BJ (cell line): Measurements from ENCODE around the gene MAFB. TPM values are rescaled to one million over a fixed set of nuclear protein-coding genes. Genes with fewer than 3 reads are reported as not detected.

ENCODE experiments used
- CTCF ChIA-PET: fragments of 350-600 bp; formaldehyde crosslinking; extraction: SDS; loops from one replicate; lab custom pipeline; 2021; ENCODE audit warnings: antibody characterized with exemption, inconsistent platforms; lab: Yijun Ruan, JAX
- POLR2A ChIA-PET: fragments of 300-600 bp; sonication (Branson Sonifier 250); formaldehyde crosslinking; extraction: SDS; loops from one replicate; lab custom pipeline; 2021; ENCODE audit warnings: antibody characterized with exemption; lab: Charles Lee
- DNase-seq: peaks from one replicate; pipeline ENCODE4 v3.0.0-alpha.2; 2011; ENCODE audit warnings: low read depth
- H3K27me3 ChIP-seq: 2 replicates; pipeline ENCODE4 v1.6.0; 2011; ENCODE audit warnings: low read length; ENCODE audit not compliant: control insufficient read depth, insufficient read depth
- H3K36me3 ChIP-seq: 2 replicates; pipeline ENCODE4 v1.5.1; 2011; ENCODE audit warnings: low read length; ENCODE audit not compliant: control insufficient read depth, insufficient read depth
- H3K4me3 ChIP-seq: 2 replicates; pipeline ENCODE4 v1.5.1; 2011; ENCODE audit warnings: low read depth, mild to moderate bottlenecking, control low read depth, low read length
- polyA plus RNA-seq: library from polyadenylated mRNA; depleted of rRNA; stranded (reverse); fragments of >200 nt; gene quantifications from 2 replicates; pipeline ENCODE4 v1.2.3, GENCODE V29; 2011
- TF ChIP-seq, protein P1 (sequence below): IDR thresholded peaks from 2 replicates; pipeline ENCODE4 v1.5.1; 2011; ENCODE audit warnings: low read depth, mild to moderate bottlenecking, control low read depth, inconsistent platforms, low read length, moderate library complexity; ENCODE audit not compliant: insufficient read depth

Gene MAFB
- polyA plus RNA-seq, 1 experiment, result 0.06 TPM

DNA sequence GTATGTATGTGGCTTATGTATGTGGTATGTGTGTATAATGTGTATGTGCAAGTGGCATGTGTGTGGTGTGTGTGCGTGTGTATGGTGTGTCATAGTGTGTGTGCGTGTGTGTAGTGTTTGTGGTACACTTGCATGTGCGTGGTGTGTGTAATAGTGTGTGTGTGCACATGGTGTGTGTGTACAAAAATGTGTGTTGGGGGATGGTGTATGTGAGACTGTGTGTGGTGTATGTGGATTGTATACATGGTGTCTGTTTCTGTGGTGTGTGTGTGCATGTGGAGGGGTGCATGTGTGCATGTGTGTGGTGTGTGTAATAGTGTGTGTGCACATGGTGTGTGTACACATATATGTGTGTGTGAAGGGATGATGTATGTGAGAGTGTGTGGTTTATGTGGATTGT, 21.5 kb downstream of the MAFB start:
- no peaks in the 10 kb centered on the region; the same call in 1 of the 2 replicates for H3K27me3 ChIP-seq
- no peaks in the 10 kb centered on the region for H3K36me3 ChIP-seq
- CTCF ChIA-PET, result no interaction called here
- DNase-seq, result no peak
- TF ChIP-seq, protein P1, sequence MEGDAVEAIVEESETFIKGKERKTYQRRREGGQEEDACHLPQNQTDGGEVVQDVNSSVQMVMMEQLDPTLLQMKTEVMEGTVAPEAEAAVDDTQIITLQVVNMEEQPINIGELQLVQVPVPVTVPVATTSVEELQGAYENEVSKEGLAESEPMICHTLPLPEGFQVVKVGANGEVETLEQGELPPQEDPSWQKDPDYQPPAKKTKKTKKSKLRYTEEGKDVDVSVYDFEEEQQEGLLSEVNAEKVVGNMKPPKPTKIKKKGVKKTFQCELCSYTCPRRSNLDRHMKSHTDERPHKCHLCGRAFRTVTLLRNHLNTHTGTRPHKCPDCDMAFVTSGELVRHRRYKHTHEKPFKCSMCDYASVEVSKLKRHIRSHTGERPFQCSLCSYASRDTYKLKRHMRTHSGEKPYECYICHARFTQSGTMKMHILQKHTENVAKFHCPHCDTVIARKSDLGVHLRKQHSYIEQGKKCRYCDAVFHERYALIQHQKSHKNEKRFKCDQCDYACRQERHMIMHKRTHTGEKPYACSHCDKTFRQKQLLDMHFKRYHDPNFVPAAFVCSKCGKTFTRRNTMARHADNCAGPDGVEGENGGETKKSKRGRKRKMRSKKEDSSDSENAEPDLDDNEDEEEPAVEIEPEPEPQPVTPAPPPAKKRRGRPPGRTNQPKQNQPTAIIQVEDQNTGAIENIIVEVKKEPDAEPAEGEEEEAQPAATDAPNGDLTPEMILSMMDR, result no peak
- H3K4me3 ChIP-seq, result no peak overlapping the region
- POLR2A ChIA-PET, result no interaction called here

DNA sequence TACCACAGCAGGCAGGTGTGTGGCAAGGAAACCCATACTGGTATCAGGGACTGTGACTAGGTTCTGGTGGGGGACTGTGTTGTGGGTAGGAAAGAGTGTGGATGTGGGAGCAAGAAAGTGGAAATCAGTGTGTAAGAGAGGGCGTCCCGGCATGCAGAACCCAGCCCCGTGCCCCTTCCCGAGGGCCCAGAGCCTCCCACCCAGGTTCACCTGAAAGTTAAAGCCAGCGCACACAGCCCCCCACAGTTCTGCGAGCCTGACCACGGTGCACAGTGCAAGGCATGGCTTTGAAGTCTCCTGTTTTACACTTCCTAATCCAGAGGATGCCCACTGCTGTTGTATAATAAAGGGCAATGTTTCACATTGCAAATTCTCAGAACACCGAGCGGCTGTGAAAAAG, 22.7 kb downstream of the MAFB start:
- POLR2A ChIA-PET, result no interaction called here
- H3K27me3 ChIP-seq, result peaks cover 2% of the 10 kb centered on the region; the same call in 1 of the 2 replicates
- H3K36me3 ChIP-seq, result no peaks in the 10 kb centered on the region
- DNase-seq, result no peak
- CTCF ChIA-PET, result no interaction called here
- TF ChIP-seq, protein P1, result no peak
- H3K4me3 ChIP-seq, result no peak overlapping the region

DNA sequence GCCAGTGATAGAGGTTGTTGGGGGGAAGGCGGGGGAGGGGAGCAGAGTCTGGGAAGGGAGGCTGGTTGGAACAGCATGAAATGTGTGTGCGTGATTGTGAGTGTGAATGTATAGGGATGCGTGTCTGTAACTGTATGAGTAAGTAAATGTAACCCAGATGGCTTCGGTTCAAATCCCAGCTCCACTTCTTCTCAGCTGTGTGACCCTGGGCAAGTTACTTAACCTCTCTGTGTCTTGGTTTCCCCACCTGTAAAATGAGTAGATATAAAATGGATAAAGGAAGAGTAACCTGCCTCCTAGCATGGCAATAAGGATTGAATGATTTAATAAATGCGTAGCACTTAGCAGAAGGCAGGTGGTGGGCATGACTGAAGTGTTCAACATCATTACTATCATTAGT, 24.1 kb downstream of the MAFB start:
- TF ChIP-seq, protein P1, result no peak
- POLR2A ChIA-PET, result no interaction called here
- peaks cover 2% of the 10 kb centered on the region; the same call in 1 of the 2 replicates for H3K27me3 ChIP-seq
- DNase-seq, result no peak
- CTCF ChIA-PET, result no interaction called here
- no peak overlapping the region for H3K4me3 ChIP-seq
- H3K36me3 ChIP-seq, result no peaks in the 10 kb centered on the region

DNA sequence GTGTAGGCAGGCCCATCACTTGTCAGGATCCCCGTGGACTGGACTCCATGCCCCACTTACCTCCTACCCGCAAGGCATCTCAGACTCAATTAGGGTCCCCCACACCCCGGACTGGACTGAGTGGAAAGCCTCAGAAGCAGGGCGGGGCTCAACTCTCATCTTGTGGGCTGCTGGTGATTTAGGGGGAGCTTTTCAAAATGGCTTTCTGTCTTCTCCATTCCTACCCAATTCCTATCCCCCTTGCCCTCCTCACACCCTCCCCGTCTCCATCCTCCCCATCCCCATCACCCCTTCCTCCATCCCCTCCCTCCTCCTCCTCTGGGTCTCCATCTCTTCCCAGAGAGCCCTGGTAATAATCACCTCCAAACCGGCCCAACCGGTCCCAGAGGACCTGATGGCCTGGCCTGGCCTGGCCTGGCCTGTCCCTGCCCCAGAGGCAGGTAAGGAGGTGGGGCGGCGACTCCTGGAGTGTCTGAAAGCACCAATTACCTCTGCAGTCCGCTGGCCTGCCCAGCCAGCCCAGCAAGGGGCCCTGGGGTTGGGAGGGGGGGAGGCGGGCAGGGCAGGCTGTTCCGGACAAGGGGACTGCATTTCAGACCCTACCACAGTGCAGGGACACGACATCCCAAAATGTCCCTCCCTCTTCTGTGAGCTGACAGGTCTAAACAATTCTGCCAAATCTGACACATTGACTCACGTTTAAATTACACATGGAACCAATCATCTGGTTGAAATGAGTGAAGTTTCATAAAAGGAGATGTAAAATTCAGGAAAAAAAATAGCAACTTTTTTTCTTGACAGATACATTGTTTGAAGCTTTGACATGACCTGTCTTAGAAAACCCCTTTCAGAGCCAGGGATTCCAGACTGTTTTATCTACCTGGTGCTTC, 24.8 kb downstream of the MAFB start:
- CTCF ChIA-PET, result no interaction called here
- no peaks in the 10 kb centered on the region for H3K36me3 ChIP-seq
- DNase-seq, result no peak
- TF ChIP-seq, protein P1, result no peak
- no peak overlapping the region for H3K4me3 ChIP-seq
- peaks cover 2% of the 10 kb centered on the region; the same call in 1 of the 2 replicates for H3K27me3 ChIP-seq
- POLR2A ChIA-PET, result no interaction called here

DNA sequence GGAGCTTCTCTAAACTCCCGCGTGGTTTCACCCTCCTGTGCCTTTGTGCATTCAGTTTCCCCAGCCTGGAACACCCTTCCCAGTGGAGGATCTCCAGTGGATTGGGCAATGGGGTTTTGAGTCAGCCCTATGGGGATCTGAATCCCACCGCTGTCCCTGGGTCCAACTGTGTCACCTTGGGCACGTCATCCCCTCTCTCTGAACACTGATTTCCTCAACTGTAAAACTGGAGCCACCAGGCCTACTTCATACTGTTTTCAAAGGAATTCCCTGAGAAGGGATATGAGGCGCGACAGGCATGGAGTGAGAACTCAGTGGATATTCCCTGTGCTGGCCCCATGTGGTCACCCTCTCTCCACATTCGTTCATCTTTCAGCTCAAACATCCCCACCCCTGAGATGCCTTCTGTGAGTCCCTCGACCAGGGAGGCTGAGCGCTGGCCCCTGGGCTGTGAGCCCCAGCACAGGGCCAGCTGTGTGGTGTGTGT, 25.7 kb downstream of the MAFB start:
- TF ChIP-seq, protein P1, result no peak
- ChIA-PET POLR2A (no interaction called here), CTCF (no interaction called here)
- H3K36me3 ChIP-seq, result no peaks in the 10 kb centered on the region
- H3K27me3 ChIP-seq, result peaks cover 2% of the 10 kb centered on the region; the same call in 1 of the 2 replicates
- H3K4me3 ChIP-seq, result no peak overlapping the region
- no peak for DNase-seq
